GM12878 (cell line): ENCODE results near the gene CASTOR1.
A peak's percentile ranks its signal among the peaks of the same experiment; 100 is the strongest.

Source experiments
- ATF7 ChIP-seq: fragments of 450-650 bp; IDR thresholded peaks from 2 replicates; pipeline ENCODE4 v1.6.1; 2016; ENCODE audit warnings: low read depth, mild to moderate bottlenecking
- CTCF ChIP-seq, 3 experiments: IDR thresholded peaks in 2 of 3; conservative IDR thresholded peaks in 1 of 3; 2 replicates each; pipeline ENCODE4 v1.5.1; 2011; ENCODE audit warnings: low read depth in 3 of 3, low read length in 3 of 3, mild to moderate bottlenecking in 3 of 3, control low read depth in 2 of 3, moderate library complexity in 2 of 3, inconsistent platforms in 1 of 3, mixed read lengths in 1 of 3; ENCODE audit not compliant: control insufficient read depth in 2 of 3, insufficient read depth in 1 of 3; ENCODE audit errors: extremely low read depth in 1 of 3
- POU2F2 ChIP-seq: IDR thresholded peaks from 3 replicates; pipeline ENCODE4 v1.6.1; 2011; ENCODE audit warnings: low read depth, mild to moderate bottlenecking, low read length, borderline replicate concordance
- ZNF384 ChIP-seq: IDR thresholded peaks from 2 replicates; pipeline ENCODE4 v1.6.1; 2012; ENCODE audit warnings: low read depth, mild to moderate bottlenecking, low read length, improper control_type of control experiment, borderline replicate concordance

DNA sequence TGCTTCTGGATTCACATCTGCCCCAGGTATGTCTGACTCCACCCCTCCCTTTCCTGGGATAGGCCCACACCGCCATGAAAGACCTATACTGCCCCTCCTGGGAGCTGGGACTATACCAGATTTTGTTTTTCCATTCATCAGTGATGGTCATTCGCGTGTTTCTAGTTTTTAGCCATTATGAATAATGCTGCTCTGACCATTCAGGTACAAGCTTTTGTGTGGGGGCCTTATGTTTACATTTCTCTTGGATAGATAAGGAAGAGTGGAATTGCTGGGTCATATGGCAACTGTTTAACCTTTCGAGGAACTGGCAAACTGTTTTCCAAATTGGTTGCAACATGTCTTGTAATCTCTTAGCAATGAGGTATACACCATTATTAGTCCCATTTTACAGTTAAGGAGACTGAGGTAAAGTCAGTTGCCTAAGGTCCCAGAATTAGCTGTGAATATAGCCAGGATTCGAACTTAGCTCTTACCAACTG, 38.6 kb upstream of the CASTOR1 start:
- TF ChIP-seq CTCF (IDR thresholded peaks at IDR 0.05 in 2 of 3, conservative IDR thresholded peaks at IDR 0.05 in 1 of 3; ENCODE audit: control insufficient read depth in 2 of 3, extremely low read depth in 1 of 3, insufficient read depth in 1 of 3, low read depth in 3 of 3, low read length in 3 of 3) = 0 out of 6 replicates have a peak, but pooled peaks of 1 of the 3 experiments have one; percentile 20
- no peak for TF ChIP-seq ZNF384
- no peak for TF ChIP-seq ATF7
- TF ChIP-seq POU2F2 = no peak
